GM18870 (cell line): Measurements from ENCODE around the gene RNU1-4.
"Not testable (repeated sequence)": the region's sequence is repeated elsewhere in the genome, so short reads cannot be mapped to it uniquely, and the experiment has no call there.

Experiments
- ATAC-seq: cut with Tn5 transposase; IDR thresholded peaks from one replicate; pipeline ENCODE4 v1.9.1; 2021; ENCODE audit warnings: moderate library complexity; ENCODE audit not compliant: unreplicated experiment

RNU1-4 gene

GRCh38 chr1:16764820-16765655 is 24.7 kb downstream of the RNU1-4 start:
- not testable (repeated sequence) for ATAC-seq

GRCh38 chr1:16765731-16766605 is 25.7 kb downstream of the RNU1-4 start:
- not testable (repeated sequence) for ATAC-seq

- not testable (repeated sequence) for ATAC-seq
Observed at GRCh38 chr1:16766689-16767256, 26.5 kb downstream of the RNU1-4 start.

GRCh38 chr1:16770139-16770759 is 29.9 kb downstream of the RNU1-4 start:
- ATAC-seq, result not testable (repeated sequence)

- ATAC-seq, result not testable (repeated sequence)
Observed at GRCh38 chr1:16770896-16771446, 30.7 kb downstream of the RNU1-4 start.

- not testable (repeated sequence) for ATAC-seq
Observed at GRCh38 chr1:16772275-16773204, 32.2 kb downstream of the RNU1-4 start.

- ATAC-seq, result not testable (repeated sequence)
Observed at GRCh38 chr1:16773205-16773596, 32.9 kb downstream of the RNU1-4 start.

- not testable (repeated sequence) for ATAC-seq
Observed at GRCh38 chr1:16773723-16774122, 33.4 kb downstream of the RNU1-4 start.

- not testable (repeated sequence) for ATAC-seq
Observed at GRCh38 chr1:16774773-16775172, 34.5 kb downstream of the RNU1-4 start.

GRCh38 chr1:16775290-16775689 is 35.0 kb downstream of the RNU1-4 start:
- ATAC-seq, result not testable (repeated sequence)

GRCh38 chr1:16776248-16776647 is 35.9 kb downstream of the RNU1-4 start:
- not testable (repeated sequence) for ATAC-seq

- not testable (repeated sequence) for ATAC-seq
Observed at GRCh38 chr1:16776835-16777234, 36.5 kb downstream of the RNU1-4 start.

- not testable (repeated sequence) for ATAC-seq
Observed at GRCh38 chr1:16777821-16778220, 37.5 kb downstream of the RNU1-4 start.

GRCh38 chr1:16779525-16779924 is 39.2 kb downstream of the RNU1-4 start:
- ATAC-seq, result not testable (repeated sequence)

GRCh38 chr1:16781033-16781432 is 40.7 kb downstream of the RNU1-4 start:
- ATAC-seq, result not testable (repeated sequence)

- not testable (repeated sequence) for ATAC-seq
Observed at GRCh38 chr1:16781625-16782024, 41.3 kb downstream of the RNU1-4 start.

- ATAC-seq, result not testable (repeated sequence)
Observed at GRCh38 chr1:16784955-16785354, 44.6 kb downstream of the RNU1-4 start.

GRCh38 chr1:16786362-16786761 is 46.0 kb downstream of the RNU1-4 start:
- ATAC-seq, result not testable (repeated sequence)

GRCh38 chr1:16787175-16787574 is 46.9 kb downstream of the RNU1-4 start:
- ATAC-seq, result not testable (repeated sequence)
